Measurements from ENCODE around the gene FAM227A. TPM values are rescaled to one million over a fixed set of nuclear protein-coding genes. Genes with fewer than 3 reads are reported as not detected.

Gene FAM227A
- polyA plus RNA-seq, 1 experiment: 1.4 TPM

GRCh38 chr22:38638728-38639127 lies 17.5 kb downstream of the FAM227A start:
- POLR2A ChIA-PET: no interaction called here
- DNase-seq (ENCODE audit: low read depth, low spot score): no peak

GRCh38 chr22:38638216-38638615 lies 18.0 kb downstream of the FAM227A start:
- Histone ChIP-seq H3K4me3 (ENCODE audit: low read depth, low read length) (no peak overlapping the region), H3K9me3 (ENCODE audit: control insufficient read depth, insufficient read depth, low read length) (no peaks in the 10 kb centered on the region), H3K27ac (ENCODE audit: low read depth, low read length) (no peak overlapping the region), H3K27me3 (ENCODE audit: control insufficient read depth, insufficient read depth, low read length) (no peaks in the 10 kb centered on the region)
- no peak for DNase-seq (ENCODE audit: low read depth, low spot score)
- ChIA-PET POLR2A (no interaction called here), CTCF (no interaction called here)
- no peak for TF ChIP-seq CTCF (IDR thresholded peaks at IDR 0.05; ENCODE audit: low read depth, low read length)

More at GRCh38 chr22:38638728-38639127, 17.5 kb downstream of the FAM227A start:
- Histone ChIP-seq H3K27ac (ENCODE audit: low read depth, low read length) (no peak overlapping the region), H3K4me3 (ENCODE audit: low read depth, low read length) (no peak overlapping the region), H3K27me3 (ENCODE audit: control insufficient read depth, insufficient read depth, low read length) (no peaks in the 10 kb centered on the region), H3K9me3 (ENCODE audit: control insufficient read depth, insufficient read depth, low read length) (no peaks in the 10 kb centered on the region)
- CTCF ChIA-PET: no interaction called here
- TF ChIP-seq CTCF (IDR thresholded peaks at IDR 0.05; ENCODE audit: low read depth, low read length): no peak

GRCh38 chr22:38632528-38632927 lies 23.7 kb downstream of the FAM227A start:
- TF ChIP-seq CTCF (IDR thresholded peaks at IDR 0.05; ENCODE audit: low read depth, low read length): no peak
- ChIA-PET CTCF (no interaction called here), POLR2A (no interaction called here)
- H3K27me3 ChIP-seq (ENCODE audit: control insufficient read depth, insufficient read depth, low read length): no peaks in the 10 kb centered on the region
- no peak overlapping the region for H3K27ac ChIP-seq (ENCODE audit: low read depth, low read length)
- H3K9me3 ChIP-seq (ENCODE audit: control insufficient read depth, insufficient read depth, low read length): no peaks in the 10 kb centered on the region
- no peak overlapping the region for H3K4me3 ChIP-seq (ENCODE audit: low read depth, low read length)
- DNase-seq (ENCODE audit: low read depth, low spot score): no peak

- H3K27ac ChIP-seq (ENCODE audit: low read depth, low read length): no peak overlapping the region
- TF ChIP-seq CTCF (IDR thresholded peaks at IDR 0.05; ENCODE audit: low read depth, low read length): no peak
- DNase-seq (ENCODE audit: low read depth, low spot score): no peak
- no peaks in the 10 kb centered on the region for H3K9me3 ChIP-seq (ENCODE audit: control insufficient read depth, insufficient read depth, low read length)
- ChIA-PET CTCF (no interaction called here), POLR2A (no interaction called here)
- no peaks in the 10 kb centered on the region for H3K27me3 ChIP-seq (ENCODE audit: control insufficient read depth, insufficient read depth, low read length)
- no peak overlapping the region for H3K4me3 ChIP-seq (ENCODE audit: low read depth, low read length)
Measured at GRCh38 chr22:38631724-38632123, 24.5 kb downstream of the FAM227A start.

GRCh38 chr22:38629108-38629507 lies 27.1 kb downstream of the FAM227A start:
- POLR2A ChIA-PET: no interaction called here
- no peak overlapping the region for H3K27ac ChIP-seq (ENCODE audit: low read depth, low read length)
- no peak for TF ChIP-seq CTCF (IDR thresholded peaks at IDR 0.05; ENCODE audit: low read depth, low read length)
- H3K27me3 ChIP-seq (ENCODE audit: control insufficient read depth, insufficient read depth, low read length): no peaks in the 10 kb centered on the region
- H3K9me3 ChIP-seq (ENCODE audit: control insufficient read depth, insufficient read depth, low read length): no peaks in the 10 kb centered on the region
- CTCF ChIA-PET: interaction anchor here (0.6 kb wide), 1 partner anchor 33 kb away, joined by 4 read pairs; no protein-coding TSS in a partner anchor
- DNase-seq (ENCODE audit: low read depth, low spot score): no peak
- H3K4me3 ChIP-seq (ENCODE audit: low read depth, low read length): no peak overlapping the region

All from AG04450 (cell line).